Duodenal mucosa (tissue), 2 donors: Measurements from ENCODE around the gene ABLIM2.

ENCODE experiments used
- H3K27ac ChIP-seq: one replicate; pipeline ENCODE4 v1.7.0; 2013; ENCODE audit warnings: low read depth, low read length
- H3K27me3 ChIP-seq, 2 donors: one replicate each; pipeline ENCODE4 v1.7.0; 2013; ENCODE audit warnings: low read length in 2 of 2, control low read depth in 1 of 2; ENCODE audit not compliant: insufficient read depth in 2 of 2, control insufficient read depth in 1 of 2
- H3K36me3 ChIP-seq, 2 donors: one replicate each; pipeline ENCODE4 v1.7.0; 2013; ENCODE audit warnings: low read length in 2 of 2, control low read depth in 1 of 2; ENCODE audit not compliant: insufficient read depth in 2 of 2, control insufficient read depth in 1 of 2
- H3K4me1 ChIP-seq, 2 donors: one replicate each; pipeline ENCODE4 v1.7.0; 2013; ENCODE audit warnings: low read length in 2 of 2, control low read depth in 1 of 2; ENCODE audit not compliant: insufficient read depth in 2 of 2, control insufficient read depth in 1 of 2
- H3K4me3 ChIP-seq, 2 donors: one replicate each; pipeline ENCODE4 v1.7.0; 2013; ENCODE audit warnings: low read length in 2 of 2, low read depth in 1 of 2
- H3K9ac ChIP-seq, 2 donors: one replicate each; pipeline ENCODE4 v1.7.0; 2013; ENCODE audit warnings: low read length in 2 of 2, low read depth in 1 of 2
- H3K9me3 ChIP-seq, 2 donors: one replicate each; pipeline ENCODE4 v1.7.0; 2013; ENCODE audit warnings: low read length in 2 of 2, control low read depth in 1 of 2; ENCODE audit not compliant: control insufficient read depth in 1 of 2

Gene ABLIM2

GRCh38 chr4:8200302-8200975 is 41.8 kb upstream of the ABLIM2 start:
- peak overlapping the region; percentile 58 to 75 for H3K4me3 ChIP-seq
- peaks cover 31 to 39% of the 10 kb centered on the region in 2 donors for H3K4me1 ChIP-seq

GRCh38 chr4:8199594-8200301 is 41.1 kb upstream of the ABLIM2 start:
- H3K4me3 ChIP-seq: peak overlapping the region; percentile 58 to 75
- H3K4me1 ChIP-seq: peaks cover 31 to 39% of the 10 kb centered on the region in 2 donors
- H3K36me3 ChIP-seq: no peaks in the 10 kb centered on the region
- peak overlapping the region; percentile 74 for H3K27ac ChIP-seq
- H3K9me3 ChIP-seq: no peaks in the 10 kb centered on the region
- H3K9ac ChIP-seq: peak overlapping the region; percentile 71 to 79
- no peaks in the 10 kb centered on the region for H3K27me3 ChIP-seq

More at GRCh38 chr4:8200302-8200975, 41.8 kb upstream of the ABLIM2 start:
- Histone ChIP-seq H3K27ac (peak overlapping the region; percentile 74), H3K27me3 (no peaks in the 10 kb centered on the region), H3K9me3 (no peaks in the 10 kb centered on the region), H3K9ac (peak overlapping the region; percentile 71 to 79), H3K36me3 (no peaks in the 10 kb centered on the region)

DNA sequence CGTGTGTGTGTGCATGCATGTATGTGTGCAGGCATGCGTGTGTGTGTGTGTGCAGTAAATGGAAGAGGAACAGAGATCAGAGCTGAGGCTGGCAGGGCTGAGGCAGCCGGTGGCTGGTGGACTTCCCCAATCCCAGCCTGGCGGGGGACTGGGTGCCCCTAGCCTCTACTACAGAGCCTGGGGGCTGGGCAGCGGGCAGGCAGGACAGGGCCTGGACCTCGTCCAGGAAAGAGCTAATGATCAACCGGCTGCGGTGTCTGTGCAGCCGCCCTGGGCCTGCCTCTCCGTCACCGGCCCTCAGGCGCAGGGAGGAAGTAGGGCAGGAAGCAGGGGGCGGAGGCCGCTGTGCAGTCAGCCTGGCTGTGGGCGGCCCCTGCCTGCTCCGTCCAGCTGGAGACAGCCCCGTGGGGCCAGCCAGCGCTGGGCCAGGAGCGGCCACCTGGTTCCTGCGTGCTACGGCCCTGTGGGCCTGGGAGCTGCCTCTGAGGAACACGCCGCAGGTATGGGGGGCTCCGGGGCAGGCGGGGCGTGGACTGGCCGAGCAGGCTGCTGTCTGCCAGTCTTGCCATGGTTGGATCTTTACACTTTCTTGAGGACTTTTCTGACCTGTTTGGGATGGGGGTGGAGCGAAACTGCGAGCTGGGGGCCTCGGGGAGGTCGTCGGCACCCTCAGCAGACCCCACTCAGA is 40.4 kb upstream of the ABLIM2 start, which contains the start of gene SH3TC1:
TSS of gene SH3TC1 (plus strand) at position 385 of the 688 bp plus-strand sequence. CDS start 5,905 bp downstream, outside the sequence.
- peak within 1 kb of the TSS; percentile 74 for H3K27ac ChIP-seq
- H3K4me3 ChIP-seq: peak within 1 kb of the TSS; percentile 58 to 75
- H3K9ac ChIP-seq: peak within 1 kb of the TSS; percentile 71 to 79
- no peaks in the 10 kb centered on the region for H3K36me3 ChIP-seq
- H3K9me3 ChIP-seq: no peaks in the 10 kb centered on the region
- no peaks in the 10 kb centered on the region for H3K27me3 ChIP-seq
- H3K4me1 ChIP-seq: peaks cover 31 to 39% of the 10 kb centered on the region in 2 donors

DNA sequence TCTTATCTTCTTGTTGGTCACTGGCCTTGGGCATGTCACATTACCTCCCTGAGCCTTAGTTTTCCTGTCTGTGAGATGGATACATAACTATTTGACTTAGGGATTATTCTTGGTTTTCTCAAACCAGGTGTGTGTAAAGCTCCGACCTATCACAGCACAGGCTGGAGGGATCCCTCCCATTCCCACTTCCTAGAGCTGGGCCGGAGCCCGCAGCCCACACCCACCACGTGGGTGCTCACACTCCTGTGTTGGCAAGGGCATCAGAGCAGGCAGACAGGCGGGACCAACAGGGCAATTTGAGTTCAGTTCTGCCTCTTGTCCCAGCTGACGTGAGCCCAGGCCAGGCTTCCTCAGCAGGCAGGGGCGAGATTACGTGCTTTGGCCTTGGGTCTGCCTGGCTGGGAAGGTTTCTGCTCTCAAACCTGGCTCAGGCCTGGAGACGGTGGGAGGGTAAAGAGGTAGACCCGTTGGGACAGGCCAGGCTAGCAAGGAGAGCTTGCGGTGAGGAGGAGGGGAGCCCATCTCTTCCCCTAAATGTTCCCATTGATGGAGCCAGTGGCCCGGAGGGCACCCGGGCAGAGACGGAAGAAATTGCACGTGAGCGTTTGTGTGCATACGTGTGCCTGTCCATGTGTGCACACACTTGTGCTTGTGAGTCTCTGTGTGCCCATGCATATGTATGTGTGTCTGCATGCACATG is 39.7 kb upstream of the ABLIM2 start:
- H3K27me3 ChIP-seq: peaks cover 0 to 2% of the 10 kb centered on the region in 2 donors
- peak overlapping the region; percentile 58 to 75 for H3K4me3 ChIP-seq
- peak overlapping the region; percentile 20 to 71 for H3K9ac ChIP-seq
- H3K9me3 ChIP-seq: no peaks in the 10 kb centered on the region
- peaks cover 31 to 39% of the 10 kb centered on the region in 2 donors for H3K4me1 ChIP-seq
- no peaks in the 10 kb centered on the region for H3K36me3 ChIP-seq
- H3K27ac ChIP-seq: peak overlapping the region; percentile 74

- H3K27me3 ChIP-seq: peaks cover 0 to 4% of the 10 kb centered on the region in 2 donors
- no peak overlapping the region for H3K27ac ChIP-seq
- no peaks in the 10 kb centered on the region for H3K9me3 ChIP-seq
- no peak overlapping the region for H3K9ac ChIP-seq
- no peaks in the 10 kb centered on the region for H3K36me3 ChIP-seq
- no peak overlapping the region for H3K4me3 ChIP-seq
- H3K4me1 ChIP-seq: peaks cover 31 to 39% of the 10 kb centered on the region in 2 donors
These were observed 38.9 kb upstream of the ABLIM2 start for GRCh38 chr4:8197521-8197920.

DNA sequence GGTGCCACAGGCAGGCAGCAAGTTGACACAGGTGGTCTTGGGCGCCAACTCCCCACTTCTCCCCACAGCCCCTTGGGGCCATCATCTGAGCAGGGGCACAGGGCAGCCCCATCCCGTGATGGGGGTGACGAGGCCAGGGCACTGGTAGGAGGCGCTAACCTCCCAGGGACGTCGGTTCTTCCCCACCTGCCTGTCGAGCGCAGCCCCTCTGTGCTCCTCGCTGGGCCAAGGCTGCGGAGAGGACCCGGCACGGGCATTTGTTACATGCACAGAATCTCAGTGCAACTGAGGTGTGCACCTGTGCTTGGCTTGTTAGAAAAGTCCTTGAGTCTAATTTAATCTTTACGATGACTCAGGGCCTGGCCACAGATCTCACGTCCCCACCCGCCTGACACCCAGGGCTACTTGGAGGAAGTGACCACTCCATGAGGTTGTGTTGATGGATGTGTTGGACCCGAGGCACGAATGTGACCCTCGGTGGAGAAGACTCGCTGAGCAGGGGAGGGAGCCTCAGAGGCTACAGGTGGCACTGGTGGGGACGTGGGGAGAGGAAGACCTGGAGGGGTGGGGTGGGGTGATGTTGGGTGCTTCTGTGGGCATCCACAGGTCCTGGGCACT is 37.3 kb upstream of the ABLIM2 start:
- H3K4me1 ChIP-seq: peaks cover 25 to 30% of the 10 kb centered on the region in 2 donors
- peaks cover 0 to 4% of the 10 kb centered on the region in 2 donors for H3K27me3 ChIP-seq
- no peaks in the 10 kb centered on the region for H3K36me3 ChIP-seq
- H3K27ac ChIP-seq: no peak overlapping the region
- H3K9ac ChIP-seq: no peak overlapping the region
- no peak overlapping the region for H3K4me3 ChIP-seq
- H3K9me3 ChIP-seq: no peaks in the 10 kb centered on the region

DNA sequence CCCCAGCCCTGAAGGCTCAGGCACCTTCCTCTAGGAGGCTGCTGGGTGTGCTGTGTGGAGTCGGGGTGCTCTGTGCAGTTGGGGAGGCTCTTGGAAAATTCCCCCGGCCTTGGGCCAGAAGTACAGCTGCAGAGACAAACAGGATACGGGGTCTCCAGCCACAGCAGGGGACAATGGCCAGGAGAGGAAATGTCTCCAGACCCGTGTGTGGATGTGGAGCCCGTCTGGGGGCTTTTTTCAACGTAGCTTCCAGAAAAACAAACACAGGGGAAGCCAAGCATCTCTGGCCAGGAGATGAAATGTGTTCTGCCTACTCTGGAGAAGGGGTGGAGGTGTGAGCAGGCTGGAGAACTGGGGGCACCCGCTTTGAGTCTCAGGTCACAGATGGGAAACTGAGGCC is 36.8 kb upstream of the ABLIM2 start:
- no peak overlapping the region for H3K4me3 ChIP-seq
- H3K9me3 ChIP-seq: no peaks in the 10 kb centered on the region
- H3K27ac ChIP-seq: no peak overlapping the region
- peaks cover 0 to 4% of the 10 kb centered on the region in 2 donors for H3K27me3 ChIP-seq
- peaks cover 20 to 28% of the 10 kb centered on the region in 2 donors for H3K4me1 ChIP-seq
- no peaks in the 10 kb centered on the region for H3K36me3 ChIP-seq
- H3K9ac ChIP-seq: no peak overlapping the region

DNA sequence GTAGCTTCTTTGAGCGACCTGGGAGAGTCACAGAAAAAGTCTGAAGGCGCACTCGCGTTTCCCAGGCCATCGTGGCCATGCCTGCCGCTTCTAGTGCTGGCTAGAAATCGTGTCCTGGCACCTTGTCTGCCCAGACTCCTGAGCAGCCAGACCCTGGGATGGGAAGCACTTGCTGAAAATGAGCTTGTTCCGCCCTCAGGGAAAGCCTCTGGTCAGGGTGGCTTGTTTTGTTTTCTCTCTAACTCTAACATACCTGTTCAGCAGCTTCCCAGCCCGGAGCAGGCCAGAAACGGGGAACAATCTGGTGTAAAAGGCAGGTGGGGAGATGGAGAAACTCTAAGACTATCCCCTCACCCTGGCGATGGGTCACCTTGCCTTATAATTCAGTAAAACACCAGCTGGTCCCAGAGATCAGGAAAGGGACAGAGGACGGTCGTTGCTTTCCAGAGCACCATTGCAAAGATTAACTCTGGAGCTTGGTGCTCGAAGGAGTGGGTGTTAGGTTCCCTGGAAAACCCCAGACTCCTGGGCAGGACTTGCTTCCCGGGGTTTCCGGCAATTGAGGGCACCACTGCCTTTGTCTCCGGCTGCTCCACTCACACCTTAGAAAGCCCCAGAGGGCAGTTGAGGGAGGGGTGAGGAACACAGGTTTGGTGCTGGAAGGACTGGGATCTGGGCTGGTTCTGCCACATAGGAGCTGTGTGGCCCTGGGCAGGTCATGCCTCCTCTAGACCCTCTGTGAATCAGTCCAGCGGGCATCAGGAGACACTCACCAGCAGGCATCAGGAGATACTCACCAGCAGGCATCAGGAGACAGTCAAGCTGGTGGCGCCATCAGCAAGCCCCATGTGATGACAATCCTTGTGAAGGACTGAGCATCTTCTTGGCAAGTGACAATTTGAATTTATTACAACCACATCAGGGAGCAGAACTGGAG is 36.0 kb upstream of the ABLIM2 start:
- Histone ChIP-seq H3K4me1 (peaks cover 11 to 26% of the 10 kb centered on the region in 2 donors), H3K27me3 (peaks cover 0 to 4% of the 10 kb centered on the region in 2 donors), H3K36me3 (no peaks in the 10 kb centered on the region), H3K9me3 (no peaks in the 10 kb centered on the region), H3K4me3 (no peak overlapping the region), H3K27ac (no peak overlapping the region), H3K9ac (no peak overlapping the region)
